Stomach (tissue), 4 donors: ENCODE data around the gene EIF3K.

ENCODE experiments used
- CTCF ChIP-seq, 7 experiments: fragments of 450-650 bp in 4 of 7; fragments of 200-600 bp in 3 of 7; sonication (generic) in 3 of 7; IDR thresholded peaks; one replicate each; pipeline ENCODE4 v1.5.1; 2016 to 2019; ENCODE audit warnings: antibody characterized with exemption in 7 of 7, control low read depth in 2 of 7, mild to moderate bottlenecking in 1 of 7
- EP300 ChIP-seq: sonication (generic); formaldehyde crosslinking; IDR thresholded peaks from one replicate; pipeline ENCODE4 v1.6.1; 2017; ENCODE audit warnings: antibody characterized with exemption
- POLR2A ChIP-seq, 4 donors: fragments of 450-650 bp; IDR thresholded peaks; one replicate each; pipeline ENCODE4 v1.6.1; 2016; ENCODE audit warnings: antibody characterized with exemption in 4 of 4, control low read depth in 2 of 4, mild to moderate bottlenecking in 1 of 4, moderate library complexity in 1 of 4
- POLR2AphosphoS5 ChIP-seq, 3 donors: sonication (generic); formaldehyde crosslinking; IDR thresholded peaks; one replicate each; pipeline ENCODE4 v1.6.1; 2016; ENCODE audit warnings: antibody characterized with exemption in 3 of 3

DNA sequence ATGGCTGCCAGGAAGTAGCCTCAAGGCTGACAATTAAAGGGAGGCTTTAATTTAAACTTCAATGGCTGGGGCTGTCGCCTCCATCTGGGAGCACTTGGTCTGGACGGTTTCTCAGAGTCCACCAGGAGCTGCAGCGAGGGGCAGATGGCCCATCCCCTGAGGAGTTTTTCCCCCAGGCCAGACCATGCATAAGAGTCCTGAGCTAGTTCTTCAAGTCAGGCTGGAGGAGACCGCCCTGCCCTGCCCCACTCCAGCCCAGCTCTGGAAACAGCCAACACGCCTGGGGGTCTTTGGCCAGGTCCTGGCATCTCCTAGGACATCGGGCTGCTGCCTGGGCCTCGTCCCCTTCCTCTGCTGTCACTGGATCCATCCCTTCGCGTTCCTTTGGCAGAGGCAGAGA is 23.2 kb downstream of the EIF3K start:
- TF ChIP-seq POLR2AphosphoS5 (IDR thresholded peaks at IDR 0.05) (no peak), POLR2A (IDR thresholded peaks at IDR 0.05) (no peak), CTCF (IDR thresholded peaks at IDR 0.05) (no peak), EP300 (no peak)
